ELF-1 (cell line): ENCODE measurements around the gene SNED1.

Experiments
- DNase-seq: peaks from one replicate; pipeline ENCODE4 v3.0.0-alpha.2; 2016; ENCODE audit warnings: low read depth, low spot score

Gene SNED1

GRCh38 chr2:241029599-241030332 is 31.3 kb downstream of the SNED1 start:
- DNase-seq: no peak

GRCh38 chr2:241030333-241030680 is 31.9 kb downstream of the SNED1 start:
- DNase-seq: no peak

GRCh38 chr2:241030883-241031282 is 32.5 kb downstream of the SNED1 start:
- no peak for DNase-seq

GRCh38 chr2:241031436-241032165 is 33.2 kb downstream of the SNED1 start:
- DNase-seq: no peak

- no peak for DNase-seq
Observed at GRCh38 chr2:241033336-241033987, 35.0 kb downstream of the SNED1 start.

- DNase-seq: no peak
Observed at GRCh38 chr2:241033994-241034393, 35.6 kb downstream of the SNED1 start.

GRCh38 chr2:241034490-241035141 is 36.2 kb downstream of the SNED1 start:
- no peak for DNase-seq

GRCh38 chr2:241035142-241035817 is 36.9 kb downstream of the SNED1 start:
- DNase-seq: no peak

GRCh38 chr2:241035818-241036396 is 37.5 kb downstream of the SNED1 start:
- DNase-seq: no peak

- peak; percentile 32 for DNase-seq
Observed at GRCh38 chr2:241036397-241036963, 38.1 kb downstream of the SNED1 start.

GRCh38 chr2:241036964-241037421 is 38.6 kb downstream of the SNED1 start:
- DNase-seq: no peak

- no peak for DNase-seq
Observed at GRCh38 chr2:241037498-241037897, 39.1 kb downstream of the SNED1 start.

- DNase-seq: no peak
Observed at GRCh38 chr2:241038374-241039180, 40.2 kb downstream of the SNED1 start.

- no peak for DNase-seq
Observed at GRCh38 chr2:241039416-241039815, 41.0 kb downstream of the SNED1 start.

- DNase-seq: no peak
Observed at GRCh38 chr2:241040081-241040803, 41.8 kb downstream of the SNED1 start.

GRCh38 chr2:241041589-241042158 is 43.3 kb downstream of the SNED1 start:
- DNase-seq: no peak

- no peak for DNase-seq
Observed at GRCh38 chr2:241043581-241043980, 45.2 kb downstream of the SNED1 start.

GRCh38 chr2:241047253-241048010 is 49.0 kb downstream of the SNED1 start:
- no peak for DNase-seq
